ENCODE measurements around the gene LOXL1. TPM values are rescaled to one million over a fixed set of nuclear protein-coding genes. Genes with fewer than 3 reads are reported as not detected.
A peak's percentile ranks its signal among the peaks of the same experiment; 100 is the strongest.

LOXL1 gene
- total RNA-seq, 1 donor from 2014 or later: 280 TPM

- no peak for TF ChIP-seq CTCF (IDR thresholded peaks at IDR 0.05; ENCODE audit: insufficient read depth, low read depth, low read length)
- no peak for TF ChIP-seq EZH2 (IDR thresholded peaks at IDR 0.05; ENCODE audit: insufficient read depth, low read length)
- Histone ChIP-seq H3K4me2 (ENCODE audit: low read length) (no peak overlapping the region), H3K27me3 (ENCODE audit: insufficient read depth, low read length) (no peaks in the 10 kb centered on the region), H2AFZ (ENCODE audit: low read depth, low read length) (no peak overlapping the region), H3K9ac (ENCODE audit: low read length) (no peak overlapping the region), H3K36me3 (ENCODE audit: insufficient read depth, low read length) (no peaks in the 10 kb centered on the region), H3K4me1 (ENCODE audit: insufficient read depth, low read length) (peaks cover 25% of the 10 kb centered on the region), H3K27ac (ENCODE audit: low read depth, low read length) (no peak overlapping the region), H3K4me3 (ENCODE audit: insufficient read depth, low read depth, low read length) (no peak overlapping the region), H4K20me1 (ENCODE audit: insufficient read depth, low read length) (no peaks in the 10 kb centered on the region), H3K79me2 (ENCODE audit: insufficient read depth, low read length) (no peaks in the 10 kb centered on the region), H3K9me3 (ENCODE audit: insufficient read depth, low read depth, low read length) (no peaks in the 10 kb centered on the region)
- DNase-seq (ENCODE audit: low read depth) (no peak), FAIRE-seq (no peak)
- Mint-ChIP-seq H3K36me3 (ENCODE audit: low read depth, unreplicated experiment) (no peaks in the 10 kb centered on the region), H3K27ac (ENCODE audit: unreplicated experiment) (no peak overlapping the region), H3K4me1 (ENCODE audit: low read depth, unreplicated experiment) (peaks cover 33% of the 10 kb centered on the region), H3K9me3 (ENCODE audit: unreplicated experiment) (no peaks in the 10 kb centered on the region), H3K4me3 (ENCODE audit: unreplicated experiment) (no peak overlapping the region), H3K27me3 (ENCODE audit: low read depth, unreplicated experiment) (peaks cover 2% of the 10 kb centered on the region)
Observed at GRCh38 chr15:73962433-73962832, 36.2 kb downstream of the LOXL1 start.

GRCh38 chr15:73964736-73965093, 38.5 kb downstream of the LOXL1 start:
- H3K27me3 ChIP-seq (ENCODE audit: insufficient read depth, low read length): no peaks in the 10 kb centered on the region
- H3K9me3 ChIP-seq (ENCODE audit: insufficient read depth, low read depth, low read length): no peaks in the 10 kb centered on the region
- H3K4me2 ChIP-seq (ENCODE audit: low read length): peak overlapping the region; percentile 75
- Mint-ChIP-seq H3K27ac (ENCODE audit: unreplicated experiment) (peak overlapping the region; percentile 80), H3K36me3 (ENCODE audit: low read depth, unreplicated experiment) (no peaks in the 10 kb centered on the region), H3K9me3 (ENCODE audit: unreplicated experiment) (no peaks in the 10 kb centered on the region), H3K4me1 (ENCODE audit: low read depth, unreplicated experiment) (peaks cover 23% of the 10 kb centered on the region), H3K27me3 (ENCODE audit: low read depth, unreplicated experiment) (peaks cover 2% of the 10 kb centered on the region), H3K4me3 (ENCODE audit: unreplicated experiment) (no peak overlapping the region)
- H4K20me1 ChIP-seq (ENCODE audit: insufficient read depth, low read length): no peaks in the 10 kb centered on the region
- H3K9ac ChIP-seq (ENCODE audit: low read length): no peak overlapping the region
- no peak overlapping the region for H3K4me3 ChIP-seq (ENCODE audit: insufficient read depth, low read depth, low read length)
- TF ChIP-seq EZH2 (IDR thresholded peaks at IDR 0.05; ENCODE audit: insufficient read depth, low read length): no peak
- TF ChIP-seq CTCF (IDR thresholded peaks at IDR 0.05; ENCODE audit: insufficient read depth, low read depth, low read length): peak; percentile 91
- no peaks in the 10 kb centered on the region for H3K79me2 ChIP-seq (ENCODE audit: insufficient read depth, low read length)
- no peak overlapping the region for H3K27ac ChIP-seq (ENCODE audit: low read depth, low read length)
- FAIRE-seq (no peak), DNase-seq (ENCODE audit: low read depth) (no peak)
- peaks cover 13% of the 10 kb centered on the region for H3K4me1 ChIP-seq (ENCODE audit: insufficient read depth, low read length)
- no peaks in the 10 kb centered on the region for H3K36me3 ChIP-seq (ENCODE audit: insufficient read depth, low read length)
- peak overlapping the region; percentile 86 for H2AFZ ChIP-seq (ENCODE audit: low read depth, low read length)

- H3K79me2 ChIP-seq (ENCODE audit: insufficient read depth, low read length): no peaks in the 10 kb centered on the region
- H3K27me3 ChIP-seq (ENCODE audit: insufficient read depth, low read length): no peaks in the 10 kb centered on the region
- no peak for TF ChIP-seq CTCF (IDR thresholded peaks at IDR 0.05; ENCODE audit: insufficient read depth, low read depth, low read length)
- TF ChIP-seq EZH2 (IDR thresholded peaks at IDR 0.05; ENCODE audit: insufficient read depth, low read length): no peak
- H3K4me1 Mint-ChIP-seq (ENCODE audit: low read depth, unreplicated experiment): peaks cover 23% of the 10 kb centered on the region
- no peak overlapping the region for H3K27ac ChIP-seq (ENCODE audit: low read depth, low read length)
- H3K9me3 Mint-ChIP-seq (ENCODE audit: unreplicated experiment): no peaks in the 10 kb centered on the region
- H3K4me3 Mint-ChIP-seq (ENCODE audit: unreplicated experiment): no peak overlapping the region
- DNase-seq (ENCODE audit: low read depth) (no peak), FAIRE-seq (no peak)
- no peaks in the 10 kb centered on the region for H3K9me3 ChIP-seq (ENCODE audit: insufficient read depth, low read depth, low read length)
- H3K36me3 ChIP-seq (ENCODE audit: insufficient read depth, low read length): no peaks in the 10 kb centered on the region
- H4K20me1 ChIP-seq (ENCODE audit: insufficient read depth, low read length): no peaks in the 10 kb centered on the region
- peak overlapping the region; percentile 75 for H3K4me2 ChIP-seq (ENCODE audit: low read length)
- no peak overlapping the region for H3K9ac ChIP-seq (ENCODE audit: low read length)
- H2AFZ ChIP-seq (ENCODE audit: low read depth, low read length): peak overlapping the region; percentile 86
- peaks cover 13% of the 10 kb centered on the region for H3K4me1 ChIP-seq (ENCODE audit: insufficient read depth, low read length)
- H3K27ac Mint-ChIP-seq (ENCODE audit: unreplicated experiment): peak overlapping the region; percentile 91
- no peak overlapping the region for H3K4me3 ChIP-seq (ENCODE audit: insufficient read depth, low read depth, low read length)
- H3K27me3 Mint-ChIP-seq (ENCODE audit: low read depth, unreplicated experiment): peaks cover 2% of the 10 kb centered on the region
- no peaks in the 10 kb centered on the region for H3K36me3 Mint-ChIP-seq (ENCODE audit: low read depth, unreplicated experiment)
Observed at GRCh38 chr15:73965094-73965757, 39.0 kb downstream of the LOXL1 start.

All from astrocyte (in vitro differentiated cells and primary cell).